GM12864 (cell line): ENCODE data around the gene ZNF516.

Source experiments
- DNase-seq: peaks from one replicate; pipeline ENCODE4 v3.0.0-alpha.2; 2011; ENCODE audit warnings: low read depth
- H3K4me3 ChIP-seq: 2 replicates; pipeline ENCODE4 v1.5.1; 2011; ENCODE audit warnings: mild to moderate bottlenecking, low read depth, low read length, control low read depth
- TF ChIP-seq, protein P1 (sequence below): IDR thresholded peaks from 2 replicates; pipeline ENCODE4 v1.5.1; 2011; ENCODE audit warnings: low read depth, mild to moderate bottlenecking, moderate library complexity, low read length, control low read depth, inconsistent platforms; ENCODE audit errors: missing control alignments

The ZNF516 gene

DNA sequence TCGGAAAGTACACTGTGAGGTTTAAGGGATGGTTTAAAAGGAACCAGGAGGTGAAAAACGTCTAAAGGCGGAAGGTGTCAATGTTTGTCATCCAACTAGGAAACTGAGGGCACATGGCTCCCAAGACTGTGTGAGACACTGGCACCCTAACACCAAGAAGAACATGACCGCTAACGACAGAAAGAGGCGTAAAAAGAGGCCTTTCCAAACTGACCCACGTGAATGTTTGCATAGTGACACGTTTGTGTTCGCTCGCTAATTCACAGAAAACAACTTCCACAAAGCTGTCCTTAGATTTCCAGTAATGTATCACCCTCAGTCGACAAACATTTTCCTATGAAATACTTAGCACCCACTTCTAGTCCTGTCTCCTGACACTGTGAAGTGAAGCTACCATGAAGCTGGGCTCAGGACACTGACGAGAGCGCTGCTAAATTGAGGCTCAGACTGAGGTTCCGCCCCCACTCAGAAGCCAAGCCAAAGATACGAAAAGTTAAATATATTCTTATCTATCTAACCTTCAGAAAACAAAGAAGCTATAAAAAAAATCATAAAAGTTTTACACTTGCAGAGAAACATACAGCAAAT, 86.5 kb downstream of the ZNF516 start:
- TF ChIP-seq, protein P1, sequence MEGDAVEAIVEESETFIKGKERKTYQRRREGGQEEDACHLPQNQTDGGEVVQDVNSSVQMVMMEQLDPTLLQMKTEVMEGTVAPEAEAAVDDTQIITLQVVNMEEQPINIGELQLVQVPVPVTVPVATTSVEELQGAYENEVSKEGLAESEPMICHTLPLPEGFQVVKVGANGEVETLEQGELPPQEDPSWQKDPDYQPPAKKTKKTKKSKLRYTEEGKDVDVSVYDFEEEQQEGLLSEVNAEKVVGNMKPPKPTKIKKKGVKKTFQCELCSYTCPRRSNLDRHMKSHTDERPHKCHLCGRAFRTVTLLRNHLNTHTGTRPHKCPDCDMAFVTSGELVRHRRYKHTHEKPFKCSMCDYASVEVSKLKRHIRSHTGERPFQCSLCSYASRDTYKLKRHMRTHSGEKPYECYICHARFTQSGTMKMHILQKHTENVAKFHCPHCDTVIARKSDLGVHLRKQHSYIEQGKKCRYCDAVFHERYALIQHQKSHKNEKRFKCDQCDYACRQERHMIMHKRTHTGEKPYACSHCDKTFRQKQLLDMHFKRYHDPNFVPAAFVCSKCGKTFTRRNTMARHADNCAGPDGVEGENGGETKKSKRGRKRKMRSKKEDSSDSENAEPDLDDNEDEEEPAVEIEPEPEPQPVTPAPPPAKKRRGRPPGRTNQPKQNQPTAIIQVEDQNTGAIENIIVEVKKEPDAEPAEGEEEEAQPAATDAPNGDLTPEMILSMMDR: no peak
- DNase-seq: no peak
- H3K4me3 ChIP-seq: no peak overlapping the region

DNA sequence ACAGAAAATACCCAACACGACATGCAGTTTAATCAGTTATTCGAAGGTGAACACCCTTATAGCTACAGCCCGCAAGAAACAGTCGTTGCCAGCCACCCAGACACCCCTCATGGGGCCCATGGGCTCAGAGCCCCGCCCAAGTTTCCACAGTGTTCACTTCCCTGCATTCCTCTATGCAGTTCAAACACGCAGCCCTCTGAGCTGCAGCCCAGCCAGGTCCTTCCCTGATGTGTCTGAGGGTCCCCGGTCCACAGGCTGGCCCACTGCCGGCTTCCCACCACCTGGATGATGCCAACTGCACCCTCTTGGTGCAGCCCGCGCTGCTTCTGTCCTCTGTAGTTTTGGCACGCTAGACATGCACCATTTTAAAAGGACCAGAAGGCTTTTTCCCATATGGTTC, 87.4 kb downstream of the ZNF516 start:
- no peak overlapping the region for H3K4me3 ChIP-seq
- TF ChIP-seq, protein P1: no peak
- no peak for DNase-seq

DNA sequence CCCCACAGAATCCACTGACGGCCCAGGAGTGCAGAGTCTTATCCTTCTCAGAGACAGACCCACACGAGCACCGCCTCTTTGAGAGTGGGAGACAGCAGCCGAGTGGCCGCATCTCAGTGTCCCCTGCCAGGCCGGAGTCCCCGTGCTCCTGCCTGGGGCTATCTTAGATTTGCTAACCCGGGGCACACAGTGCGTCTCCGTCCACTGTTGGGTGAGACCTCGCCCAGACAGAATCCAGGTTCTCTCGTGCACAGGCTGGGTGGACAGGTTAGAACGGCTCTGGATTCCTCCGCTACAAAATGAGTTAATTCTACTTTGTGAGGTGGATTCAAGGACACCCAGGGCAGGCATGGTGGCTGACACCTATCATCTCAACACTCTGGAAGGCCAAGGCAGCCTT, 88.3 kb downstream of the ZNF516 start:
- TF ChIP-seq, protein P1: no peak
- DNase-seq: no peak
- H3K4me3 ChIP-seq: no peak overlapping the region

DNA sequence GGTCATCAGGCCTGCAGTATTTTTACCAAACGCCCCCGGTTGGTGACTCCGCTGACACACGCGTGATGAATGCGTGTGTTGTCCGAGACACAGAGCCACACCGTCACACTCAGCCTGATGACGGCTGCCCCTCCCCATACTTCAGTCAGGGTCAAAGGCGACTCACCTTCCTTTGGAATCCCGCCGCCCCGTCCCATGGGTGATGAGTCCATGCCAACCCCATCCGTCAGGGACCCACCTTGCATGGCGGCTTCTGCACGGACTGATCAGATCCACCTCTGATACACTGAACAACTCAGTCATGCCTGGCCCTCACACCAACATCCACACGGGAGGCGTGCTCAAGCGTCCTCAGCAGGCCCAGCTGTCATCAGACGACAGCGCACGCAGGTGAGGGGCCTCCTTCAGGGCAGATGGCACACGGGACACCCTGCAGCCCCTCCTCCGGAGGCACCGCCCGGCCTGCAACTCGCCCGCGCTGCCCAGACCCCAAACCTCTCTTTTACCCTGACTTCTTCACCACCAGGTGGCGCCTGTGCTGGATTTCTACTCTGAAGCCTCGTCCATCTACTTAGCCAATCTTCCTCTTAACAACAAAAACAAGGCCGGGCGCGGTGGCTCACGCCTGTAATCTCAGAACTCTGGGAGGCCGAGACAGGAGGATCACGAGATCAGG, 89.2 kb downstream of the ZNF516 start:
- DNase-seq: no peak
- H3K4me3 ChIP-seq: no peak overlapping the region

DNA sequence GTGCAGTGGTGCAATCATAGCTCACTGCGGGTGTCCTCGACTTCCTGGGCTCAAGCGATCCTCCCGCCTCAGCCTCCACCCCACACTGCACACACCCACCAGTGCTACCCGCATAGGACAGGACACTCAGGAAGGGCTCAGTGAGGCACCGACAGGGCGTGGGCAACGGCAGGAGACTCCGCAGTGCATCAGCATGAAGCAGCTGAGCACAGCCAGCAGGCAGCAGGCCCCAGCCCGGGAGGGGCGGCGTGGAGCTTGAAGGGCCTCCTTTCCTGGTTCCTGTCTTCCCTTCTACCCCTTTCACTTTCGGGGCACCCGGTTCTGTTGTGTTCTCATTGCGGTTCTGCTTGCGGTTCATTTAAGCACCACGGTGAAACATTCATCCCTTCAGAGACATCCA, 89.8 kb downstream of the ZNF516 start:
- TF ChIP-seq, protein P1: no peak

More for the DNA sequence above, 89.2 kb downstream of the ZNF516 start:
- TF ChIP-seq, protein P1: peak; percentile 30

DNA sequence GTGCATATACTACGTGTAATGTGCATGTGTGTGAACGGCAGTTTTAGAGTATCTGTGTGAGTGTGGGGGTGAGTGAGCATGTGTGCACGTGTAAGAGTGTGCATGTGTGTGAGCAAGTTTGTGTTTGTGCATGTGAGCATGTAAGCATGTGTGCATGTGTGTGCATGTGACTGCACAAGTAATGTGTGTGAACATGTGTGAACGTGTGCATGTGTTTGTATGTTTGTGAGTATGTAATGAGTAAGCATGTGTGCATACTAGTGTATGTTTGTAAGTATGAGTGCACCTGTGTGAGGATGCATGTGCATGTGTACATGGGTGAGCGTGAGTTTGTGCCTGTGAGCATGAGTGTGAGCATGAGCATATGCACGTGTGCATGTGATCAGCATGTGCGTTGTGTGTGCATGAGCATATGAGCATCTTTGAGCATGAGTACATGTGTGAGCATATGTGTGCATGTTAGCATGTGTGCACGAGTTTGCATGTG, 90.7 kb downstream of the ZNF516 start:
- H3K4me3 ChIP-seq: no peak overlapping the region
- TF ChIP-seq, protein P1: no peak
- DNase-seq: no peak

More for the DNA sequence above, 89.8 kb downstream of the ZNF516 start:
- H3K4me3 ChIP-seq: no peak overlapping the region
- no peak for DNase-seq
